Measurements from ENCODE around the gene PRKN.

- TF ChIP-seq POLR2A (IDR thresholded peaks at IDR 0.05; ENCODE audit: low read length) (no peak), GATA1 (IDR thresholded peaks at IDR 0.05; ENCODE audit: low read depth, low read length) (no peak)
Observed at GRCh38 chr6:161523362-161523761, 1204.2 kb downstream of the PRKN start.
